SKM-1 treated with dmso at 0.1 percent for 144 hours (cell line): ENCODE data around the gene SH2D3A.

Experiments
- DNase-seq: peaks from one replicate; lab custom pipeline; 2025; ENCODE audit not compliant: unreplicated experiment; lab: John Stamatoyannopoulos, UW

SH2D3A gene

DNA sequence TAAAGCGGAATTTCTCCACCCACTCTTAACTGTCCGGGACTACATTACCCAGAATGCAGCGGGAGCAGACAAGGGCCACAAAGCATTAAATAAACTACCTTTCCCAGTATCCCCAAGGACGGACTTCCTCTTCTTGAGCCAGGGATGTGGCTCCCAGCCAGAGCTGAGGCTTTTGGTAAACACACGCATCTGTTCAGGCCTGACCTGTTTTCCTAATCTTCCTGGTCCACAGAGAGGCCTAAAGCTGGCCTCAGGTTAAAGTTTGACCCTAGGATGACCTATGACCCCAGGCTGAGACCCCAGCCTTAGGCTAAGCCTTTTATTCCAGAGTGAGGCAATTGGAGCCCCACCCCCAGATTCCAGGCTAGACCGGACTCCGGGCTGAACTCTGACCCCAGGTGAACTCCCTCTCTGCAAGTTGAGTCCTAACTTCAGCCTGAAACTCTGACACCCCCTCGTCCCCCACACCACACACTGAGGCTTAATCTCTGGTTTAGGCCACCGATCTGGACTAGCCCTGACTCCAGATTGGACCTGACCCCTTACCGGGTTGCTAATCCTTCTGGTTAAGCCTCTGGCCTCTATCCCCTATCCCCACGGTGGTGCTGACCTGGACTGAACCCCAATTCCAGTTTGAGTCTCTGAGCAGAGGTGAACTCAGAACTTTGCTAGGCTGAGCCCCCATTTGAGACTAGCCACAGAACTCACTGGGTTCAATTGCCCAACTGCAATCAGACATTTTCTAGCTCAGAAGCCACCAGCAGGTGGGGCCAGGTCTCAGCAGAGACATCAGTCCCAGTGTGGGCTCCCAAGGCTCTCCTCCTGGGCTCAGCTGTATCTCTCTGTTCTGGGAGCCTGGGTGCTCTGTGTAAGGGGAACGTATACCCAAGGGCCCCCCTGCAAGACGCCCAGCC, 29.1 kb downstream of the SH2D3A start:
- peak; percentile 73 for DNase-seq

GRCh38 chr19:6737284-6737872, 29.9 kb downstream of the SH2D3A start, which contains the start of gene GPR108:
TSS of gene GPR108 (minus strand) at chr19:6737580. CDS start at chr19:6737576, 4 bp downstream.
- DNase-seq, result peak; percentile 100

DNA sequence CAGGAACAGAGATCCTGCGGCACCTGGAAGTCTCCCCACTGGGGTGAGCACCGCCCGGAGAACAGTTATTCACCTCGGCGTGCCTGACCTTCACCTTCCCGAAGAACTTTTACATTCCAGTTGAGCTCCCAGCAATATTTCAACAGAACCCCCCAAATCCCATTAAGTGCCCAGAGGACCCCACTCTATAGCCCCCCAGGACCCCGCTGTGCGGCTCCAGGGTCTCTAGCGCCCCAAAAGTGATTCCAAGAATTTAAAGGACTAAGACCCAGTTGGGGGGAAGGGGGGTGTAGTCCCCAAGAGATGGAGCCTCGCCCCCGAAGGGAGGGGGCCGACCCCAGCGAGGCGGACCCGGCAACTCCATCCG, 30.3 kb downstream of the SH2D3A start:
- no peak for DNase-seq

DNA sequence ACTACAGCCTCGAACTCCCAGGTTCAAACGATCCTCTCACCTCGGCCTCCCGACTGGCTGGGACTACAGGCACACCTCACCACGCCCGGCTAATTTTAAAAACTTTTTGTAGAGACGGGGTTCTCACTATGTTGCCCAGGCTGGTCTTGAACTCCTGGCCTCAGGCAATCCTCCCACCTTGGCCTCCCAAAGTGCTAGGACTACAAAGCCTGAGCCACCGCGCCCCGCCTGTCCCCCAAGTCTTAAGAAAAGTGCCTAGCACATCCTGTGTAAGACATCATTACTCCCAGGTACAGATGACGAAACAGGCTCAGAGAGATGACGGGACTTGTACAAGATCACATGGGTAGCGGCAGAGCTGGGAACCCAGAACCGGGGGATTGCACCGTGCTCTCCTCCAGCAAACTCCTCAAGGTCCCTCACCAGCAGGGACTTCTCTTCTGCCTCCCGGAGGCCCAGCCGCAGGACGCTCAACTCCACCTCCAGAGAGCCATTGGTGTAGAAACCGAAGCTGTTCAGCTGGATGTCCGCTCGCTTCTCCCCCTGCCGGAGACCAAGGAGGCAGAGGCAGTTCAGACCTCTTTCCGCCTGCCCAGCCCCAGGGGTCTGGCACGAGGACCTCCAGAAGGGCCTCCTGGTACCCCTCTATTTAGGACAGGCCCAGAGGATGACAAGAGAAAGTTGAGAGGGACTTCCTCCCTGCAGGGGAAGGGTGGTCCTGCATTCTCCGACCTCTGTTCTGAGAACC, 30.9 kb downstream of the SH2D3A start:
- DNase-seq, result peak; percentile 84

GRCh38 chr19:6735181-6735911, 31.9 kb downstream of the SH2D3A start:
- no peak for DNase-seq

DNA sequence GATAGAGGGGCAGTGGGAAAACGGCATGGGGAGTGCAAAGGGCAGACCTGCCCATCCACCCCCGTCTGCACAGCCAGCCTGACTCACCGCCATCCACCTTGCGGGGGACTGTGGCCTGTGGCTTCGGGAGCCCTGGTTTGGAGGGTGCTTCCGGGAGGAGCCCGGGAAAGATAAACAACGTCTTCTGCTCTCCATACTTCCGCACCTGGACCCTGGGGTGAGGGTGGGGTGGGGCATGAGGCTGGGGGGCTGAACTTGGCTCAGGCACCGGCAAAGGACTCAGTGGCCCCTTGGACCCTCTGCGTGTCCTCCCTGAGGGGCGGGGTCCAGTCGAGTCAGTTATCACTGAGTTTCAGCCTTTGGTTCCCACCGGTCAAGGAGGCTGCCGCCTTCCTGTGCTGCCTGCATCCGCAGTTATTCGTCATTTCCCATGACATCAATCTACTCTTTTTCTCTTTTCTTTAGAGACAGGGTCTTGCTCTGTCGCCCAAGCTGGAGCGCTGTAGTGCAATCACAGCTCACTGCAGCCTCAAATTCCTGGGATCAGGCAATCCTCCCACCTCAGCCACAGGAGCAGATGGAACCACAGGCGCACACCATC, 33.0 kb downstream of the SH2D3A start:
- DNase-seq, result no peak

DNA sequence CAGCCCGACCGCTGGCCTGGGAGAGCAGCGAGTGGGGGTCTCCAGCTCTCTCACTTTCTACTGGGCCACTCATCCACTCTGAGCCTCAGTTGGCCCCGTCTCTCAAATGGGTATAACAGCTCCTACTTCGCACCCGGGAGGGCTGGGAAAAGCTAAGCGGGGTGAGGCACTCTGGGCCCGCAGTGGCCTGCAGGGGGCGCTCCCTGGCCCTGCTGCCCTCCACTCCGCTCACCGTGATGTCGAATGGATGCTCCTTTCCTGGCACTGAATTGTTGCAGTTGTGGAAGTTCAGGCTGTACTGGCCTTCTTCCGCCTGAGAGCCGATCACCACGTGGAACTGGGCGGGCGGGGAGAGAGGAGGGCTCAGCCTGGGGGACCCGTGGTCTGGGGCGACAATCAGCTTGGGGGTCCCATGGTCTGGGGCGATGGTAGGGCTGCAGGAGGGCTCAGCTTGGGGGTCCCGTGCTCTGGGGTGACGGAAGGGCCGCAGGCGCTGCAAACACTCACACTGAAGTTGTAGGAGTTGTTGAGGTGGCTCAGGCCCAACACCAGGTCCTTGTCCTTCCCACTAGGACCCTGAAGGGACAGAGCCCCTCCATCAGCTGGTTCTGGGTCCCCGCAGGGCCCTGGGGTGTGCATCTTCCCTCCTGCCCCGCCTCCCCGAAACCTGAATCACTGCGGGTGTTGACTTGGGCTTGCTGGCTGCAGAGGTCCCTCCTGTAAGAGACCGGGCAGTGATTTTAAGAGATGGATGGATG, 33.7 kb downstream of the SH2D3A start:
- DNase-seq, result no peak

GRCh38 chr19:6732803-6733337, 34.4 kb downstream of the SH2D3A start:
- no peak for DNase-seq

GRCh38 chr19:6731822-6732221, 35.4 kb downstream of the SH2D3A start:
- no peak for DNase-seq

- no peak for DNase-seq
Measured at GRCh38 chr19:6730941-6731670, 36.1 kb downstream of the SH2D3A start.

DNA sequence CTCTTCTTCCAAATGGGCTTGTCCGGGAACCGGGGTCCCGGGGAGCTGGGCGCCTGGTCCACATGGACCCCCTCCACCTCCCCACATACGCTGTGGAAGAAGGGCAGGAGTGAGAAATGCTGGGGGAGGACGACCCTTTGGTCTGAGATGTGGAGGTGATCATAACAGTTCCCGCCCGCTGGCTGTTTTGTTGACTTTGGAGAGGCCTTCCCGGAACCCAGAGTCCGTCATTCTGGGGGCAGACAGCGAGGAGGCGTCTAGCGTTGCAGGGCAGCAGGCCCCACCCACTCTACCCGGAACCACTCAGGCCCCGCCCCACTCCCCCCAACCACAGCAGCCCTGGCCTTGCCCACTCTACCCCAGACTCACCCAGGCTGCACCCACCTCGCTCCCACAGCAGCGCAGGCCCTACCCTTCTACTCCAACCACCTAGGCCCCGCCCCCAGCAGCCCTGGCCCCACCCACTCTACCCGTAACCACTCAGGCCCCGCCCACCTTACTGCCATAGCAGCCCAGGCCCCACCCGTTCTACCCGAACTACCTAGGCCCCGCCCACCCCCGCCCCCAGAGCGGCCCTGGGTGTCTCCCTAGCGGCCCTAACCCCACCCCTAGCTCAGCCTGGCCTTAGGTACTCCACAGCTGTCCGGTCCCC, 37.0 kb downstream of the SH2D3A start:
- peak; percentile 15 for DNase-seq

DNA sequence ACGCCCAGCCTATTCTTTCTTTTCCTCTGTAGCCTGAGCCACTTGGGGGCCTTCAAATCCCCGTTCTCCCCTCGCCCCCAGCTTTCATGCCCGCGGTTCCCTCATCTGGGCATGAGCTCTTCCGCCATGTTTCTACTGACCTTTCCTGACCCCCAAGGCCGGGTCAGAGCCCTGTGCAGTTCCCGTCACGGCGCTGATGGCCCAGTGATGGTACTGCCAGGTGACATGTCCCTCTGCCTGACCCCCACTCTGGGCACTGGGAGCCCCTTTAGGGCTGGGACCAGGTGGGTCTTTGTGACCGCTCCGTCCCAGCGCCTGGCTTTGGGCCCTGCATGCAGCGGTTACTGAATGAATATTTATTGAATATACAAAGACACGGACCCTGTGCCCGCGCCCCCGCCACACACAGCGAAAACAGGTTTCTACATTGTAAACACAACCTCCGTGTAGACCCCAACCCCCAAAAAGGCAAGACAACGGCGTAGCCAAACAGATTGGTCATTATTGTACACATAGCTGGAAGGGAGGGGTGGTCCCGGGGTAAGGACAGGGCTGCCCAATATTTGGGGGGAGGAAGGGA, 37.6 kb downstream of the SH2D3A start:
- no peak for DNase-seq

GRCh38 chr19:6728346-6728745, 38.9 kb downstream of the SH2D3A start:
- DNase-seq, result peak; percentile 81

DNA sequence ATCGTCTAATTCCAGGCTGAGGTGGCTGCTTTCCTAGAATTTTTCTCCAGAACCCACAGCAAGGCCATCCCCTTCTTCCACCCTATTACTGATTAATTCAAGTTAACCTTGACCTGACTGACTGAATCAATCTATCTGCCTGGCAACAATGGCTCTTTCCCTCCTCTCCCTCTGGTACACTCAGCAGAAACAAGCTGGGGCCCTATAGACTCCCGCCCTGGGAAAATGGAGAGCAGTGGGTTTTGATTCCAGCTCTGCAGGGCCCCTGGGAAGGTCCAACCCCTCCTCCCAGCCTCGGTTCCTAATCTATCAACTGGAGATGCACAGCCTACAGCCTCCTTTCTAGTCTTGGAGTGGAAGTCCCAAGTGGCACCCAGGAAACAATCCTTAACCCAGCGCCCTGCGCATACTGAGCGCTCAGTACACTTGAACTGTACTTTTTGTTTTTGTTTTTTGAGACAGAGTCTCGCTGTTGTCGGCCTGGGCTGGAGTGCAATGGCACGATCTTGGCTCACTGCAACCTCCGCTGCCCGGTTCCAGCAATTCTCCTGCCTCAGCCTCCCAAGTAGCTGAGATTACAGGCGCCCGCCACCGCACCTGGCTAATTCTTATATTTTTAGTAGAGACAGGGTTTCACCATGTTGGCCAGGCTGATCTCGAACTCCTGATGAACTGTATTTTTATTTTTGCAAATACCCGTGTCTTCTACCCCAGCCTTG, 41.6 kb downstream of the SH2D3A start:
- no peak for DNase-seq

DNA sequence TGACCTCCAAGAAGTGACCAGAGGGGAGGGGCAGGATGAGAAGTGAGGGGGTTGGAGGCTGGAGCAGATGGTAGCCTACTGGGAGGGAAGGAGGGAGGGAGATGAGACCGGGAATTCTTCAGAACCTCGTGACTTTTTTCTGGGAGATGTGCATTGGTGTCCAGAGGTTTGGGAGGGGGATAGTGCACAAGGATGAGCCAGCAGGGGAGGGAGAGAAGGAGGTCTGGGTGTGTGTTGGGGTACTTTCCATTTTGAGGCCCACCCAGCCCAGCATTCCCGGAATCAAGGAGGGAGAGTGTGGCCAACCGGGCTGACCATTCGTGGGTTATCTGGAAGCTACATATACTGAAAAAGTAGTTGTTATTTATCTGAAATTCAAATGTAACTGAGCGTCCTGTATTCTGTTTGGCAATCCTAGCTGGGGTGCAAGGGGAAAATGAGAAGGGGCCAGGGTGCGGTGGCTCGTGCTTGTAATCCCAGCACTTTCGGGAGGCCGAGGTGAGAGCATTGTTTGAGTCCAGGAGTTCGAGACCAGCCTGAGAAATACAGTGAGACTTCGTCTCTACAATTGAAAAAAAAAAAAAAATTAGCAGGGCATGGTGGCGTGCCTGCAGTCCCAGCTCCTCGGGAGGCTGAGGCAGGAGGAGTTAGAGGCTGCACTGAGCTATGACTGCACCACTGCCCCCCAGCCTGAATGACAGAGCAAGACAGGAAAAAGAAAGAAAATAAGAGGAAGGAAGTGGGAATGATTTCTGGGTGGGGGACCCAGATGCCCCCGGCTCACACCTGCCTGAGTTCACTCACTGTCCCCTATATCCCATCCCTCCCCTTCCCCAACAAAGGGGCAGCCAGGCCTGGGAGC, 42.4 kb downstream of the SH2D3A start:
- no peak for DNase-seq

GRCh38 chr19:6723738-6724137, 43.5 kb downstream of the SH2D3A start:
- peak; percentile 74 for DNase-seq
